Measurements from ENCODE around the gene TACC2.

Gene TACC2

GRCh38 chr10:122140461-122140902, 151.5 kb downstream of the TACC2 start:
- no peak for DNase-seq
- Histone ChIP-seq H3K9me3 (ENCODE audit: severe bottlenecking) (peaks cover 3% of the 10 kb centered on the region), H3K27me3 (ENCODE audit: insufficient read depth, low read depth, severe bottlenecking) (no peaks in the 10 kb centered on the region), H3K36me3 (no peaks in the 10 kb centered on the region), H3K4me3 (ENCODE audit: low read depth, low read length) (no peak overlapping the region), H3K27ac (peak overlapping the region; percentile 61; the same call in 1 of the 2 replicates)
- TF ChIP-seq, protein P1, sequence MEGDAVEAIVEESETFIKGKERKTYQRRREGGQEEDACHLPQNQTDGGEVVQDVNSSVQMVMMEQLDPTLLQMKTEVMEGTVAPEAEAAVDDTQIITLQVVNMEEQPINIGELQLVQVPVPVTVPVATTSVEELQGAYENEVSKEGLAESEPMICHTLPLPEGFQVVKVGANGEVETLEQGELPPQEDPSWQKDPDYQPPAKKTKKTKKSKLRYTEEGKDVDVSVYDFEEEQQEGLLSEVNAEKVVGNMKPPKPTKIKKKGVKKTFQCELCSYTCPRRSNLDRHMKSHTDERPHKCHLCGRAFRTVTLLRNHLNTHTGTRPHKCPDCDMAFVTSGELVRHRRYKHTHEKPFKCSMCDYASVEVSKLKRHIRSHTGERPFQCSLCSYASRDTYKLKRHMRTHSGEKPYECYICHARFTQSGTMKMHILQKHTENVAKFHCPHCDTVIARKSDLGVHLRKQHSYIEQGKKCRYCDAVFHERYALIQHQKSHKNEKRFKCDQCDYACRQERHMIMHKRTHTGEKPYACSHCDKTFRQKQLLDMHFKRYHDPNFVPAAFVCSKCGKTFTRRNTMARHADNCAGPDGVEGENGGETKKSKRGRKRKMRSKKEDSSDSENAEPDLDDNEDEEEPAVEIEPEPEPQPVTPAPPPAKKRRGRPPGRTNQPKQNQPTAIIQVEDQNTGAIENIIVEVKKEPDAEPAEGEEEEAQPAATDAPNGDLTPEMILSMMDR (IDR thresholded peaks at IDR 0.05; ENCODE audit: low read depth, low read length) = no peak

DNA sequence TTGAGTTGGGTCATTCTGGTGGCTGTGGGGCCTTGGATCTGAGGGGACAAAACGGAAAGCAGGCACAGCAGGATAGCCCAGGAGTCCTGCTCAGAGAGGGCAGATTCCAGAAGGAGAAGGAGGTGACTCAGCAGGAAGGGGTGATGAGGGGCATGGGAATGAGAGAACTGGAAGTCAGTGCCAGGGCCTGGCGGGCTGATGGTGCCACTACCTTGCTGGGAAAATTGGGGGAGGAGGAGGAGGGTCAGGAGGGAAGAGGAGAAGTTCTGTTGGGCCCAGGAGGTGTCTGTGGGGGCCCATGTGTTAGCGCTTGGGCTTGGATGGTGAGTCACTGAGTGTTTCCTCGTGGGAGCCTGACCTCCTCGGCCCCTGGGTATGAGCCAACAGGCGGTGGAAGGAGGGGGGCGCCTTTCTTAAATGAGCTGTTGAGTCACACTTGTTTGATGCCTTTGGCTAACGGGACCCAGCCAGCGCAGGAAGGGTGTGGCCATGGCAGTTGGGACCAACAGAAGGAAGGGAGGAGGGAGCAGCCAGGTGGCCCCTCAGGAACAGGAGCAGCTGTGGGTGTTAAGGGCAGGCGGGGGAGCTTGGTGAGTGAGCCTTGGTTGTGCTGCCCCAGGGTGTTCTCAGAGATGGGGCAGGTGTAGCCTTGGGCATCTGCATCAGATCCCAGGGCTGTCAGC, 152.1 kb downstream of the TACC2 start:
- peak overlapping the region; percentile 61; the same call in 1 of the 2 replicates for H3K27ac ChIP-seq
- peaks cover 3% of the 10 kb centered on the region for H3K9me3 ChIP-seq (ENCODE audit: severe bottlenecking)
- no peaks in the 10 kb centered on the region for H3K27me3 ChIP-seq (ENCODE audit: insufficient read depth, low read depth, severe bottlenecking)
- TF ChIP-seq, protein P1 (IDR thresholded peaks at IDR 0.05; ENCODE audit: low read depth, low read length) = no peak
- H3K4me3 ChIP-seq (ENCODE audit: low read depth, low read length) = no peak overlapping the region
- no peaks in the 10 kb centered on the region for H3K36me3 ChIP-seq
- no peak for DNase-seq

DNA sequence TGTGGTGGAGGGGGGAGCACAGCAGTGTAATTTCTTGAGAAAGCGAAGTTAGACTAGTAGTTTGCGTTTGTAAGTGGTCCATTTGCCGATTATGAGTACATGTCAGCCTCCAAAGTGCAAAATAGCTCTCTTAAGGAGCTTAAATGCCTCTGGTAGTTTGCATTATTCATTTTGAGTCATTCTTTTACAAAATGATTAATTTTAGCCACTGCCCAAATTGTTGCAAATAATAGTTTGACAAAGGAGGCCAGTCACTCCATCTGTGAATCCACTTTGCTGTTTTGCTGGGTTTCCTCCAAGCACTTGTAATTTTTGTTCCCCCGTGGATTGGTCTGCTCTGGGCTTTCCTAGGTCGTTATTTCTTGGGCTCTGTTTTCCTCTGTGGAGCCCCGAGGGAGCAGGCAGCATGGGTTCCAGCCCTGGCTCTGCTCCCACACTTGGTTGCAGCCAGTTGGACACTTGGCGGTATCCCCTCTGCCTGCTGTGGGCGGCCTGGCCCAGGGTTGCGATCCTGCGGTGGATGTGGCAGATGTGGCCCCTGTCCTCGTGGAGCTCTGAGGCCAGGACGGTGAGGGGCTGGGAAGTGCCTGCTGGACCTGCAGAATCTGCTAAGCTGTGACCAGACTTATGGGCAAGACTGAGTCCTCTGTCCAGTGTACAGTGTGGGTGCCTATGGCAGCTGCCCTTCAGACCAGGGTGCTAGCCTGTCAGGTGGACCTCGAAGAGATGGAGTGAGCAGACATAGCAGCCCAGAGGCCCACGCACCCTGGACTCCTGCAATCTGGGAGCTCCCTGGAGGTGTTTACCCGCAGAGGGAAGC, 153.1 kb downstream of the TACC2 start:
- H3K4me3 ChIP-seq (ENCODE audit: low read depth, low read length) = no peak overlapping the region
- no peak for DNase-seq
- no peak overlapping the region for H3K27ac ChIP-seq
- H3K9me3 ChIP-seq (ENCODE audit: severe bottlenecking) = peaks cover 3% of the 10 kb centered on the region
- no peaks in the 10 kb centered on the region for H3K27me3 ChIP-seq (ENCODE audit: insufficient read depth, low read depth, severe bottlenecking)
- H3K36me3 ChIP-seq = no peaks in the 10 kb centered on the region
- TF ChIP-seq, protein P1 (IDR thresholded peaks at IDR 0.05; ENCODE audit: low read depth, low read length) = no peak

DNA sequence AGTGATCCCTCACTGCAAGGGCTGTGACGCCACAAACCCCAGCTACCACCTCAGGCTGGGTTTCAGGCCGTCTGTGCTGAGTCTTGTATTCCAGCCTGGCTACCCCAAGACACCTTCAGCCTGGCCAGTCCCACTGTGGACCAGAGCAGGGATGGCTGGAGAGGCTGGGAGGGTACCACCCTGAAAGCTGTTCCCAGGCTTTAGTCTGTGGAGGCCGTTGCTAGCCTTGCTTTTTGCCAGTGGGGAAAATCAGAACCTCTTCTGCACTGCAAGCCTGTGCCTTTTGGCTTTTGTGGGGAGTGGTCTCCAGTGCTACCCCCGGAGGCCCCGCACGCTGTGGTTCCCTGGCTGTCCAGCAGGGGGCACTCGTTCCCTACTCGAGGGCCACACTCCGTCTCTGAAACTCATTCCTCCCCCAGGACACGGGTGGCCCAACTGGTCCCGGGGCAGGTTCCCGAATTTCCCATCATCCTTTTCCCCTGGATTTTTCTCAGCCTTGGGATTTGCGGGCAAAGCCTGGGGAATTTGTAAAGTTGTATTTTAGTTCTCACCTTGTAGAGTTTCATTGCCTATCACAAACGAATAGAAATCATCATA, 153.8 kb downstream of the TACC2 start:
- Histone ChIP-seq H3K4me3 (ENCODE audit: low read depth, low read length) (no peak overlapping the region), H3K27me3 (ENCODE audit: insufficient read depth, low read depth, severe bottlenecking) (no peaks in the 10 kb centered on the region), H3K27ac (no peak overlapping the region), H3K36me3 (no peaks in the 10 kb centered on the region), H3K9me3 (ENCODE audit: severe bottlenecking) (peaks cover 3% of the 10 kb centered on the region)
- TF ChIP-seq, protein P1 (IDR thresholded peaks at IDR 0.05; ENCODE audit: low read depth, low read length) = peak; percentile 96
- DNase-seq = peak; percentile 63

DNA sequence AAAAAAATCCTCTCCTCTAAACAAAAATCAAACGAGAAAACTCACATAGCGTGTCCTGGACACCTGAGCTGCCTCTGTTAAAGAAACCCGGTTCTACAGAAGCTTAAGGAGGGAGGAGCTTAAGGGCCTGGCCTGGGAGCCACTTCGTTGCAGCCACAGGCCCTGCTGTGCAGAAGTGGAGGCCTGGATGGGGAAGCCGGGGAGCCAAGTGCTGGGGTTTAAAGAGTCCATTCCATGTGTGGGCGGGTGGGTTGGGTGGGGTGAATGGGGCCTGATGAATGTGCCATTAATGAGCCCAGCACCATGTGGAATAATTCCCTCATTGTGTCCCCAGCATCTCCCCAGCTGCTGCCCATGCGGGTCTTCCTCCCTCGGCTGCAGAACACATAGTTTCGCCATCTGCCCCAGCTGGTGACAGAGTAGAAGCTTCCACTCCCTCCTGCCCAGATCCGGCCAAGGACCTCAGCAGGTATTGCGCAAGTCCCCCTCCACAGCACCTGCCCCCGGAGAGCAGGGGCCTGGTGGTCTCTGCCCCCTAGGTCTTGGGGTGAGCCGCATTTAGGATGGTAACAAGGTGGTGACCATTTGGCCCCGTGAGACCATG, 154.4 kb downstream of the TACC2 start:
- Histone ChIP-seq H3K27ac (no peak overlapping the region), H3K36me3 (no peaks in the 10 kb centered on the region), H3K9me3 (ENCODE audit: severe bottlenecking) (peaks cover 3% of the 10 kb centered on the region), H3K27me3 (ENCODE audit: insufficient read depth, low read depth, severe bottlenecking) (no peaks in the 10 kb centered on the region), H3K4me3 (ENCODE audit: low read depth, low read length) (no peak overlapping the region)
- DNase-seq = no peak
- TF ChIP-seq, protein P1 (IDR thresholded peaks at IDR 0.05; ENCODE audit: low read depth, low read length) = no peak
